Prostate gland (tissue), 2 donors: ENCODE results near the gene C2CD4D. TPM values are rescaled to one million over a fixed set of nuclear protein-coding genes. Genes with fewer than 3 reads are reported as not detected.

Experiments
- DNase-seq: peaks from one replicate; pipeline ENCODE4 v3.0.0-alpha.2; 2019; ENCODE audit warnings: low spot score
- H3K27ac ChIP-seq, 2 donors: fragments of 200-600 bp; sonication (generic); 2 replicates each; pipeline ENCODE4 v1.5.1; 2017 to 2019
- H3K27me3 ChIP-seq: fragments of 200-600 bp; sonication (generic); replicated peaks from 2 replicates; pipeline ENCODE4 v1.5.1; 2019; ENCODE audit not compliant: insufficient read depth
- H3K36me3 ChIP-seq, 2 donors: fragments of 200-600 bp; sonication (generic); 1 replicate in 1 of 2; 2 replicates in 1 of 2; pipeline versions ENCODE4 v1.5.1 to v1.8.1; 2017 to 2019
- H3K4me1 ChIP-seq: fragments of 200-600 bp; sonication (generic); replicated peaks from 2 replicates; pipeline ENCODE4 v1.5.1; 2019
- H3K4me3 ChIP-seq, 2 donors: fragments of 200-600 bp; sonication (generic); 2 replicates each; pipeline ENCODE4 v1.5.1; 2017 to 2019
- H3K9me3 ChIP-seq: fragments of 200-600 bp; sonication (generic); 2 replicates; pipeline ENCODE4 v1.5.1; 2017
- POLR2A ChIP-seq: fragments of 450-650 bp; IDR thresholded peaks from one replicate; pipeline ENCODE4 v1.6.1; 2016; ENCODE audit warnings: antibody characterized with exemption, mild to moderate bottlenecking
- POLR2AphosphoS5 ChIP-seq: sonication (generic); formaldehyde crosslinking; IDR thresholded peaks from one replicate; pipeline ENCODE4 v1.6.1; 2017; ENCODE audit warnings: antibody characterized with exemption
- WGBS: methylation state at CpG from one replicate; pipeline ENCODE4 v1.1.5; 2018; 5-methylcytosine and 5-hydroxymethylcytosine counted together
- intact Hi-C: fragments of 100-400 bp; cut with DNase I; formaldehyde crosslinking; loops from one replicate; pipeline ENCODE4 v1.14.2; 2022
- total RNA-seq, 2 donors: library from RNA; depleted of rRNA; stranded (reverse); fragments of >200 nt; gene quantifications; one replicate each; pipeline ENCODE4 v1.1.0, GENCODE V29; 2016
- TF ChIP-seq, protein P1 (sequence below), 4 experiments: fragments of 200-600 bp in 2 of 4; fragments of 450-650 bp in 2 of 4; sonication (generic) in 2 of 4; IDR thresholded peaks; 1 replicate in 3 of 4; 2 replicates in 1 of 4; pipeline ENCODE4 v1.5.1; 2016 to 2019; ENCODE audit warnings: antibody characterized with exemption in 4 of 4, mild to moderate bottlenecking in 2 of 4, moderate library complexity in 2 of 4

C2CD4D gene
- total RNA-seq, 2 donors from 2014 or later: 2.0 to 2.8 TPM

DNA sequence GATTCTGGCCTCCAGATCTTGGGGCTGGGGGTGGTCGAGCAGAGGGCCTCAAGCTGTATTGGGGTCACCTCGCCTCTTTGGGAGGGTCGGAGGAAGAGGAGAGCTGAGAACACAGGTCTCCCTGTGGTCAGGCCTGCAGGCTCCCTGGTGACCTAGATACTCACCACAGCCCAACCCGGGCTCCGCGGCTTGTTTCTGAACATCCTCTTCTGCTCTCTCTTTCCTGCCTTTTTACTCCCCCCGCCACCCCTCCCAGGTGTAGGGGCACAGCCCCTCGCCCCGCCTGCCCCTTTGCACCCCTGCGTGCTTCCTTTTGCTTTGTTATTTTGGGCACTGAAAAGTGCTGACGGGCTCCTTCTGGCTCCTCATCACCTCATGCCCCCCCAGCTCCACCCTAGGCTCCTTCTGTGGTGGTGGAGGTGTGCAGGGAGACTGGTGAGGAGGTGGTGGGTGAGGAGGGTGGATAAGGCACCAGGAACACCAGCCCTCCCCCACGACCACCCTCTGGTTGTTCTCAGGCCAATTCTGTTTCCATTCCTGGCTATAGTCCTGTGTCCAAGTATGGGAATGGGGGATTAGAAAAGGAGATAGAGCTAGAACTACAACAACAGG, 23.8 kb downstream of the C2CD4D start:
- 70% methylated on average over 12 of the region's 12 CpGs for WGBS
- no peak for DNase-seq
- Histone ChIP-seq H3K36me3 (no peaks in the 10 kb centered on the region), H3K27me3 (no peaks in the 10 kb centered on the region), H3K27ac (no peak overlapping the region), H3K9me3 (no peaks in the 10 kb centered on the region), H3K4me3 (no peak overlapping the region), H3K4me1 (no peaks in the 10 kb centered on the region)
- TF ChIP-seq, protein P1, sequence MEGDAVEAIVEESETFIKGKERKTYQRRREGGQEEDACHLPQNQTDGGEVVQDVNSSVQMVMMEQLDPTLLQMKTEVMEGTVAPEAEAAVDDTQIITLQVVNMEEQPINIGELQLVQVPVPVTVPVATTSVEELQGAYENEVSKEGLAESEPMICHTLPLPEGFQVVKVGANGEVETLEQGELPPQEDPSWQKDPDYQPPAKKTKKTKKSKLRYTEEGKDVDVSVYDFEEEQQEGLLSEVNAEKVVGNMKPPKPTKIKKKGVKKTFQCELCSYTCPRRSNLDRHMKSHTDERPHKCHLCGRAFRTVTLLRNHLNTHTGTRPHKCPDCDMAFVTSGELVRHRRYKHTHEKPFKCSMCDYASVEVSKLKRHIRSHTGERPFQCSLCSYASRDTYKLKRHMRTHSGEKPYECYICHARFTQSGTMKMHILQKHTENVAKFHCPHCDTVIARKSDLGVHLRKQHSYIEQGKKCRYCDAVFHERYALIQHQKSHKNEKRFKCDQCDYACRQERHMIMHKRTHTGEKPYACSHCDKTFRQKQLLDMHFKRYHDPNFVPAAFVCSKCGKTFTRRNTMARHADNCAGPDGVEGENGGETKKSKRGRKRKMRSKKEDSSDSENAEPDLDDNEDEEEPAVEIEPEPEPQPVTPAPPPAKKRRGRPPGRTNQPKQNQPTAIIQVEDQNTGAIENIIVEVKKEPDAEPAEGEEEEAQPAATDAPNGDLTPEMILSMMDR (IDR thresholded peaks at IDR 0.05): no peak
- no peak for TF ChIP-seq POLR2AphosphoS5
- TF ChIP-seq POLR2A: no peak
- intact Hi-C loops: no loop called here

DNA sequence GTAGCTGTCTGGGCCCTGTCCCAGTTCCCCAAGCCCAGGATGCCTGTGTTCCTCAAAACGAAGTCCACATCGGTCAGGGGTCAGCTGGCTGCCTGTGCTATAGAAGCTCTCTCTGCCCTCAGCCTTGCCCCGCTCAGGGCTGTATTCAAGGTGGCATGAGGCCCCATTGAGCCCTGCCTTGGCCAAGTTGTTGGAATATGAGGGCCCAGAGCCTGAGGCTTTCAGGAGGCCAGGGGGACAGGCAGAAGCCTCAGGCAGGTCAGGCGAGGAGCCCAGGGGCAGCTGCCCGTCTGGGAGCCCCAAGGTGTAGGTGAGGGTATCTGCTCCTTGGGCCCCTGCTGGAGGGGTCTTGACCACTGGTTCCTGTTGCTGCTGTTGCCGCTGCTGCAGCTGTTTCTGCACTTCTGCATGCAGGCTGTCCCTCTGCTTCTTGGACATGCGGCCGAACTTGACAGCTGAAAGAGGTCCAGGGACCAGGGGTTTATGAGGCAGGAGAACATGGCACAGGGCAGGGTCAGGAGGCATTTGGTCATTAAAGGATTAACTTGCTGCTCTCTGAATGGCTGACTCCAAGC, 24.6 kb downstream of the C2CD4D start:
- DNase-seq: no peak
- H3K27me3 ChIP-seq: no peaks in the 10 kb centered on the region
- no peaks in the 10 kb centered on the region for H3K4me1 ChIP-seq
- intact Hi-C loops: no loop called here
- H3K9me3 ChIP-seq: no peaks in the 10 kb centered on the region
- H3K36me3 ChIP-seq: no peaks in the 10 kb centered on the region
- H3K4me3 ChIP-seq: no peak overlapping the region
- TF ChIP-seq POLR2AphosphoS5: no peak
- no peak overlapping the region for H3K27ac ChIP-seq
- 79% methylated on average over 8 of the region's 8 CpGs for WGBS

DNA sequence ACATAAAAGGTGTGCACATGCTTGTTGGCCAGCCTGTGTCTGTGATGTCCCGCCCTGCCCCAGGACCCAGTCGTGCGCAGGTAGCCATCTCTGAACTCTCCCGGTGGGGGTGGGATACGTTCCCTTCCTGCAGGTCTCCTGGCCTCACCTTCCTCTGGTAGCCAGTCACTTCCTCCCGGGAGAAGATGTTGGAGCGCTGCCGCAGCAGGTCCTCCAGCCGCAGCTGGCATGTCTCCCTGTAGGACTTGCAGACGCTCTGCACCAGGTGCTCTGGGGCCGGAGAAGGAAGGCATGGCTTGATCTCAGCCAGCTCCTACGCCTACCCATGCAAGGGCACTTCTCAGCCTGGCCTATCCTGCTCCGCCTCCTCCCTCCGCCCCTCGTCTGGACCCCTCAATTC, 25.2 kb downstream of the C2CD4D start:
- Histone ChIP-seq H3K4me3 (no peak overlapping the region), H3K4me1 (no peaks in the 10 kb centered on the region), H3K9me3 (no peaks in the 10 kb centered on the region), H3K36me3 (no peaks in the 10 kb centered on the region), H3K27ac (no peak overlapping the region), H3K27me3 (no peaks in the 10 kb centered on the region)
- DNase-seq: no peak
- TF ChIP-seq, protein P1 (IDR thresholded peaks at IDR 0.05): no peak
- TF ChIP-seq POLR2A (no peak), POLR2AphosphoS5 (no peak)
- WGBS: 87% methylated on average over 13 of the region's 15 CpGs
- intact Hi-C loops: no loop called here

DNA sequence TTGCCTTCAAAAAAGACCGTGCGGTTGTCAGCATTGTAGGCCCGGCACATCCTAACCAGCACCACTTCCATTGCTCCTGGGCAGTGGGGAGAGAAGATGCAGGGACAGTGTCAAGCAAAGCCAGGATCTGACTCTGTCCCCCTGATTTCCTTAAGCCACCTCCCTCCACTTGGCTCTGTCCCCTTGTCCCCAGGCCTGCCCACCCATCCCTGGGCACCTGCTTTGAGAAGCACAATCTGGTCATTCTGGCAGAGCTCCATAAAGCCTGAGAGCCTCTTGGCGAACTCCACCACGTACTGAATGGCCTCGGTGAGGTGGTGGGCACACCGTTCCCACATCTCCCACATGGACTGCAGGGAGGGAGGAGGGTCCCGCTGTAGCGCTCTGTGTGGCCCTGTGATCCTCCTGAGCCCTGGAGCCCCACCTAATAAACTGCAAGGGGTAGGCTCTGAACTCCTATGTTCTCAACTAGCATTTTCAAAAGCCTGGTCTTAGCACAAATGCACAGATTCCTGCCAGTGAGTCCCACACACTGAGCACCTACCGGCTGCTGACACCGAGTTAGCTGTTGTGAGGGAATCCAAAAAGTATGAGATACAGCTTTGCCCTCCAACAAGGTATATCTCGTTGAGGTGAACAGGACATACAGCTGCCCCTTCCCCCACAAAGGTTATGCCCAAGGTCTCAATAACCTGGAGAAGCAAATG, 26.2 kb downstream of the C2CD4D start:
- no peak overlapping the region for H3K27ac ChIP-seq
- H3K36me3 ChIP-seq: no peaks in the 10 kb centered on the region
- H3K4me1 ChIP-seq: no peaks in the 10 kb centered on the region
- intact Hi-C loops: no loop called here
- no peak for DNase-seq
- H3K27me3 ChIP-seq: no peaks in the 10 kb centered on the region
- TF ChIP-seq, protein P1 (IDR thresholded peaks at IDR 0.05): no peak
- no peak for TF ChIP-seq POLR2AphosphoS5
- no peak for TF ChIP-seq POLR2A
- H3K4me3 ChIP-seq: no peak overlapping the region
- no peaks in the 10 kb centered on the region for H3K9me3 ChIP-seq
- 90% methylated on average over 9 of the region's 12 CpGs for WGBS

DNA sequence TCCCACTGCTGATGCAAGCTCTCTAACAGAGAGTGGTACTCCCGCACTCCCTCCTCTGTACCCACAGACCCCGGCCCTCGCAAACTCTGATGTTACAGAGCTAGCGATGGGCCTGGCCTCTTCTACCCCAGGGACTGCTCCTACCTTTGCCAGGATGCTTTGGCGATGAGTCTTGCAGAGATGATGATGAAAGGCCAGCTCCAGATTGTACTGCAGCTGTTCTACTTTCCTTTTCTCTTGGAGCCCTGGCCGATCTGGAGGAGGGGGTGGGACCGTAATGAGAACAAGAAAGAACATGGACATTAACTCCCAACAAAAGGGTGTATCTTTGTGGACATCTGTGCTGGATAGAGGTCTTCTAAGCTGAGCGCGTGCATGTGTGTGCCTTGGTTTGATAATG, 28.4 kb downstream of the C2CD4D start:
- no peaks in the 10 kb centered on the region for H3K27me3 ChIP-seq
- H3K9me3 ChIP-seq: no peaks in the 10 kb centered on the region
- no peak for DNase-seq
- no peaks in the 10 kb centered on the region for H3K4me1 ChIP-seq
- no peak for TF ChIP-seq POLR2AphosphoS5
- no peak for TF ChIP-seq POLR2A
- TF ChIP-seq, protein P1 (IDR thresholded peaks at IDR 0.05): no peak
- no peak overlapping the region for H3K27ac ChIP-seq
- intact Hi-C loops: no loop called here
- no peak overlapping the region for H3K4me3 ChIP-seq
- WGBS: 88% methylated on average over 9 of the region's 9 CpGs
- H3K36me3 ChIP-seq: no peaks in the 10 kb centered on the region
